GM23248 (cell line): ENCODE data around the gene EGR1.

Source experiments
- EZH2 ChIP-seq: fragments of 200-600 bp; sonication (generic); IDR thresholded peaks from 2 replicates; pipeline ENCODE4 v1.6.1; 2018; ENCODE audit warnings: antibody characterized with exemption, mild to moderate bottlenecking; ENCODE audit not compliant: insufficient read depth, poor library complexity, severe bottlenecking
- EZH2phosphoT487 ChIP-seq: fragments of 200-600 bp; sonication (generic); IDR thresholded peaks from 2 replicates; pipeline ENCODE4 v1.6.1; 2018; ENCODE audit warnings: antibody characterized with exemption, moderate library complexity, mild to moderate bottlenecking, low read depth; ENCODE audit not compliant: insufficient read depth

DNA sequence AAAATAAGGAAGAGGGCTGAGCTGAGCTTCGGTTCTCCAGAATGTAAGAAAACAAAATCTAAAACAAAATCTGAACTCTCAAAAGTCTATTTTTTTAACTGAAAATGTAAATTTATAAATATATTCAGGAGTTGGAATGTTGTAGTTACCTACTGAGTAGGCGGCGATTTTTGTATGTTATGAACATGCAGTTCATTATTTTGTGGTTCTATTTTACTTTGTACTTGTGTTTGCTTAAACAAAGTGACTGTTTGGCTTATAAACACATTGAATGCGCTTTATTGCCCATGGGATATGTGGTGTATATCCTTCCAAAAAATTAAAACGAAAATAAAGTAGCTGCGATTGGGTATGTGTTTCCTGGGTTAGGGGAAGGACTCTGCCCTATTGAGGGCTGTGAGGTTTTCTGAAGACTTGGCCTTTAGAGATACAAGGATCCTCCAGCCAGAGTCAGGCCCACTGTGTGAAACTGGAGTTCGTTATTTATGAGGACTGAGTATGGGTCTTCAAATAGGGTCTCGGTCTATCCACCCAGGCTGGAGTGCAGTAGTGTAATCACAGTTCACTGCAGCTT is 3.8 kb downstream of the EGR1 start:
- TF ChIP-seq EZH2 (no peak), EZH2phosphoT487 (no peak)
